Osteocyte (in vitro differentiated cells): ENCODE measurements around the gene ANKRA2. TPM values are rescaled to one million over a fixed set of nuclear protein-coding genes. Genes with fewer than 3 reads are reported as not detected.

Source experiments
- DNase-seq: peaks from one replicate; pipeline ENCODE4 v3.0.0; 2021; ENCODE audit warnings: mixed read lengths; ENCODE audit not compliant: unreplicated experiment; ENCODE audit errors: extremely low spot score
- H3K27ac Mint-ChIP-seq: one replicate; pipeline ENCODE4 v1.8.0; 2021; ENCODE audit warnings: mild to moderate bottlenecking, mixed read lengths; ENCODE audit not compliant: unreplicated experiment
- H3K27me3 Mint-ChIP-seq: one replicate; pipeline ENCODE4 v1.8.0; 2021; ENCODE audit warnings: mixed read lengths; ENCODE audit not compliant: unreplicated experiment
- H3K36me3 Mint-ChIP-seq: one replicate; pipeline ENCODE4 v1.8.0; 2021; ENCODE audit warnings: mixed read lengths; ENCODE audit not compliant: unreplicated experiment
- H3K4me1 Mint-ChIP-seq: one replicate; pipeline ENCODE4 v1.8.0; 2021; ENCODE audit warnings: mixed read lengths; ENCODE audit not compliant: unreplicated experiment
- H3K4me3 Mint-ChIP-seq: one replicate; pipeline ENCODE4 v1.8.0; 2021; ENCODE audit warnings: mild to moderate bottlenecking, moderate library complexity, mixed read lengths; ENCODE audit not compliant: unreplicated experiment
- H3K9me3 Mint-ChIP-seq: one replicate; pipeline ENCODE4 v1.8.0; 2021; ENCODE audit warnings: mixed read lengths; ENCODE audit not compliant: unreplicated experiment
- CTCF ChIP-seq: fragments of 200-600 bp; sonication (generic); IDR thresholded peaks from 2 replicates; pipeline ENCODE4 v1.5.0; 2021; ENCODE audit warnings: antibody characterized with exemption, mild to moderate bottlenecking, moderate library complexity
- total RNA-seq: library from RNA; stranded (reverse); gene quantifications from 2 replicates; pipeline ENCODE4 v1.2.1, GENCODE V29; 2021

The ANKRA2 gene
- total RNA-seq, 1 donor from 2014 or later: 19.7 TPM

- Mint-ChIP-seq H3K9me3 (no peaks in the 10 kb centered on the region), H3K4me3 (peak overlapping the region; percentile 86), H3K4me1 (peaks cover 32% of the 10 kb centered on the region), H3K36me3 (peaks cover 25% of the 10 kb centered on the region), H3K27me3 (no peaks in the 10 kb centered on the region), H3K27ac (peak overlapping the region; percentile 97)
- TF ChIP-seq CTCF: no peak
- no peak for DNase-seq
Measured at GRCh38 chr5:73565969-73566547, 619 bp upstream of the ANKRA2 start.

- no peaks in the 10 kb centered on the region for H3K27me3 Mint-ChIP-seq
- peak overlapping the region; percentile 86 for H3K4me3 Mint-ChIP-seq
- H3K36me3 Mint-ChIP-seq: peaks cover 22% of the 10 kb centered on the region
Measured at GRCh38 chr5:73564675-73565074, 764 bp downstream of the ANKRA2 start.

GRCh38 chr5:73564018-73564417 is 1.4 kb downstream of the ANKRA2 start:
- H3K9me3 Mint-ChIP-seq: no peaks in the 10 kb centered on the region
- no peak for DNase-seq
- peak overlapping the region; percentile 24 for H3K27ac Mint-ChIP-seq
- peaks cover 32% of the 10 kb centered on the region for H3K4me1 Mint-ChIP-seq
- H3K4me3 Mint-ChIP-seq: peak overlapping the region; percentile 86
- no peaks in the 10 kb centered on the region for H3K27me3 Mint-ChIP-seq
- TF ChIP-seq CTCF: no peak
- peaks cover 22% of the 10 kb centered on the region for H3K36me3 Mint-ChIP-seq

More at GRCh38 chr5:73564675-73565074, 764 bp downstream of the ANKRA2 start:
- Mint-ChIP-seq H3K9me3 (no peaks in the 10 kb centered on the region), H3K4me1 (peaks cover 32% of the 10 kb centered on the region), H3K27ac (peak overlapping the region; percentile 97)
- TF ChIP-seq CTCF: no peak
- no peak for DNase-seq

GRCh38 chr5:73558950-73559349 is 6.5 kb downstream of the ANKRA2 start:
- H3K27ac Mint-ChIP-seq: no peak overlapping the region
- peaks cover 43% of the 10 kb centered on the region for H3K36me3 Mint-ChIP-seq
- H3K4me3 Mint-ChIP-seq: no peak overlapping the region
- peaks cover 9% of the 10 kb centered on the region for H3K4me1 Mint-ChIP-seq
- H3K9me3 Mint-ChIP-seq: no peaks in the 10 kb centered on the region
- H3K27me3 Mint-ChIP-seq: no peaks in the 10 kb centered on the region
- TF ChIP-seq CTCF: no peak
- no peak for DNase-seq

GRCh38 chr5:73552642-73553041 is 12.8 kb downstream of the ANKRA2 start:
- Mint-ChIP-seq H3K4me3 (no peak overlapping the region), H3K9me3 (no peaks in the 10 kb centered on the region), H3K4me1 (no peaks in the 10 kb centered on the region), H3K27ac (no peak overlapping the region), H3K36me3 (peaks cover 27% of the 10 kb centered on the region), H3K27me3 (peaks cover 23% of the 10 kb centered on the region)
- no peak for DNase-seq
- TF ChIP-seq CTCF: no peak
